ENCODE results near the gene KIAA1671.

The KIAA1671 gene

DNA sequence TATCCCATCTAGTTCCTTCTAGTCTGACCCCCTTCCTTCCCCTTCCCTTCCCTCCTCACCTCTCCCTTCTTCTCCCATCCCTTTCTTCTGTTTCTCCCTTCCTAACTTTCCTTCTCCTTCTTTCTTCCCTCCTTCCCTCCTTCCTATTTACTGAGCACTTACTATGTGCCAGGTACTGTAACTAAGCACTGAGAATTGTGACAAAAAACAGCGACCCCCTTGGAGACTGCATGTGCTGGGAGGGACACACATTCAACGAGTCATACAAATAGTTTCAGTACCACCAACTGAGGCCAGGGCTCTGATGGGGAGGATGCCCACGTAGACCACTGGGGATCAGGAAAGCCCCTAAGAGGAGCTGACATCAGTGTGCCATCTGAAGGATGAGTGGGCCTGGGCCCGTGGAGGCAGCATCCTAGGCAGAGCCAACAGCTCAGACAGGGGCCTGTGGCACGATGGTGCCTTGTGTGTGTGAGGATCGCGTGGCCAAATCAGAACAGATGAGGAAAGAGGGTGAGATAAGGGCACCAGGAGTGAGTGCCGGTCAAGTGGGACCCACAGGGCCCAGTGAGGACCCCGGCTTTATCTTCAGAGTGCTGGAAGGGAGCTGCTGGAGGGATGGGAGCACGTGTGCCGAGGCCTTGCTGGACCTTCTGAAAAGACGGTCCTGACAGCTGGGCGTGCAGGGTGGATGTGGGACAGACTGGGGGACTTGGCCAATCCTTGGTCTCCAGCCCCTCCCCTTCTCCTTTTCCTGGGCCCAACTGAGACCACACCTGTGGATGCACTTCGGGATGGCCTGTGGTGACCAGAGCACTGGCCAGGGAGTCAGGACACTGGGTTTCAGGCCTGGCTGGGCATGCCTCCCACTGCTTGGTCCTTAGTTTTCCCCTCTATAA lies 208.8 kb downstream of the KIAA1671 start:
- Histone ChIP-seq H3K36me3 (replicated peaks) (no peaks in the 10 kb centered on the region), H3K27ac (no peak overlapping the region), H3K4me3 (ENCODE audit: low read depth, low read length) (no peak overlapping the region), H3K27me3 (replicated peaks) (no peaks in the 10 kb centered on the region)
- no peak for DNase-seq
- in situ Hi-C loops (cut with HindIII; ENCODE audit: low pct_ligation_motif_present, low sequenced_read_pairs), result no loop called here
- TF ChIP-seq, protein P1, sequence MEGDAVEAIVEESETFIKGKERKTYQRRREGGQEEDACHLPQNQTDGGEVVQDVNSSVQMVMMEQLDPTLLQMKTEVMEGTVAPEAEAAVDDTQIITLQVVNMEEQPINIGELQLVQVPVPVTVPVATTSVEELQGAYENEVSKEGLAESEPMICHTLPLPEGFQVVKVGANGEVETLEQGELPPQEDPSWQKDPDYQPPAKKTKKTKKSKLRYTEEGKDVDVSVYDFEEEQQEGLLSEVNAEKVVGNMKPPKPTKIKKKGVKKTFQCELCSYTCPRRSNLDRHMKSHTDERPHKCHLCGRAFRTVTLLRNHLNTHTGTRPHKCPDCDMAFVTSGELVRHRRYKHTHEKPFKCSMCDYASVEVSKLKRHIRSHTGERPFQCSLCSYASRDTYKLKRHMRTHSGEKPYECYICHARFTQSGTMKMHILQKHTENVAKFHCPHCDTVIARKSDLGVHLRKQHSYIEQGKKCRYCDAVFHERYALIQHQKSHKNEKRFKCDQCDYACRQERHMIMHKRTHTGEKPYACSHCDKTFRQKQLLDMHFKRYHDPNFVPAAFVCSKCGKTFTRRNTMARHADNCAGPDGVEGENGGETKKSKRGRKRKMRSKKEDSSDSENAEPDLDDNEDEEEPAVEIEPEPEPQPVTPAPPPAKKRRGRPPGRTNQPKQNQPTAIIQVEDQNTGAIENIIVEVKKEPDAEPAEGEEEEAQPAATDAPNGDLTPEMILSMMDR (IDR thresholded peaks at IDR 0.05; ENCODE audit: low read depth, low read length, missing control alignments), result no peak

DNA sequence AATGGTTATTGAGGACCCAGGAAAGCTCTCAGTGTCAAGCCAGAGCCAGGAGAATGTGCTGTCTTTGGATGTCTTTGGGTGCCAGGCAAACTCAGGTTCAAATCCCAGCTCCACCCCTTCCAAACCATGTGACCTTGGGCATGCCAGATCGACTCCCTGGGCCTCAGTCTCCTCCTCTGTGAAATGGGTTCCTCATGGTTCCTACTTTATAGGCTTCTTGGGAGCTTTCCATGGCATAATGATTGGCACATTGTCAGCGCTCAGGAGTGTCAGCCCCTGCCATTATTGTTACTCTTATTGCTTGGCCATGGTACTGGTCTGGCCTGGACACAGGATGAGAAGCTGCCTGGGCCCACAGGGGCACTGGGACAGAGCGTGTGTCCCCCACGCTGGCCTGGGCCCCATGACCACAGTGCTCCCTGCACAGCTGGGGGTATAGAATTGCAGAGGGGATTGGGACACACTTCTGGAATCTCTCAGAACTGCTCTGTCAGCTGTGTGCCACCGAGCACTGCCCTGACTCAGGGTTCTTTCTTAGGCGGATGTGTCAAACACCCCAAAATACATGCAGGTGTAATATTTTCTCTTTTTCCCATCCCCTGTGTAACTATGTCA lies 209.5 kb downstream of the KIAA1671 start:
- Histone ChIP-seq H3K27ac (no peak overlapping the region), H3K27me3 (replicated peaks) (no peaks in the 10 kb centered on the region), H3K36me3 (replicated peaks) (no peaks in the 10 kb centered on the region), H3K4me3 (ENCODE audit: low read depth, low read length) (no peak overlapping the region)
- TF ChIP-seq, protein P1 (IDR thresholded peaks at IDR 0.05; ENCODE audit: low read depth, low read length, missing control alignments), result no peak
- no peak for DNase-seq
- in situ Hi-C loops (cut with HindIII; ENCODE audit: low pct_ligation_motif_present, low sequenced_read_pairs), result no loop called here

DNA sequence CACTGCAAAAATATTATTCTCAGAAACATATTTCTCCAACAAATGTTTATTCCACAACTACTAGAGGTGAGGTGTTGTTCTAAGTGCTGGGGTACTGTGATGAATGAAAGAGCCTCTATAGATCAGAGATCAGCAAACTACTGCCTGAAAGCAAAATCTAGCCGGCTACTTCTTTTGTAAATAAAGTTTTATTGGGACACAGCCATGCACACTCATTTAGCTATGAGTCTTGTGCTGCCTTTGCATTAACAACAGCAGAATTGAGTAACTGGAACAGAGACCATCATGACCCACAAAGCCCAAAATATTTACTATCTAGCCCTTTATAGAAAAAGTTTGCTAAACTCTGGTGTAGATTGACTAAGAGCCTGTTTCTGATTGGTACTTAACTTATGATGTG lies 210.0 kb downstream of the KIAA1671 start:
- TF ChIP-seq, protein P1 (IDR thresholded peaks at IDR 0.05; ENCODE audit: low read depth, low read length, missing control alignments), result no peak
- Histone ChIP-seq H3K4me3 (ENCODE audit: low read depth, low read length) (no peak overlapping the region), H3K36me3 (replicated peaks) (no peaks in the 10 kb centered on the region), H3K27ac (no peak overlapping the region), H3K27me3 (replicated peaks) (no peaks in the 10 kb centered on the region)
- DNase-seq, result no peak
- in situ Hi-C loops (cut with HindIII; ENCODE audit: low pct_ligation_motif_present, low sequenced_read_pairs), result no loop called here

DNA sequence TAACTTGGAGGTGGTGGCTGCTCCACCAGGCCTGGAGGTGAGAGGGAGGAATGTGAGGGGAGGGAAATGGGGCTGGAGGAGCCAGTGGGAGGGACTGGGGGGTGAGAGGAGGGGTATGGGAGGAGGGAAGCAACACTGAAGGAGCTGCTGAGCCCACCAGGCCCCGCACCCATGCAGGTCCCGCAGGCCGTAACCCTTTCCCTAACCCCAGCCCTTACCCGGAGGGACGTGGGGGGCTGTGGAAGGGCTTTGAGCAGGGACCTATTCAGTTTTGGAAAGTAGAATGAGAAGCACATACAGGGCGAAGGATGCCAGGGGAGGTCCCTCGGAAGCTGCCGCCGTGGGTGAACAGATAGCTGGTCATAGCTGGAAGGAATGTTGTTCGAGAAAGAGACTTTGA lies 213.3 kb downstream of the KIAA1671 start:
- Histone ChIP-seq H3K36me3 (replicated peaks) (no peaks in the 10 kb centered on the region), H3K27me3 (replicated peaks) (no peaks in the 10 kb centered on the region), H3K27ac (no peak overlapping the region), H3K4me3 (ENCODE audit: low read depth, low read length) (no peak overlapping the region)
- no peak for DNase-seq
- TF ChIP-seq, protein P1 (IDR thresholded peaks at IDR 0.05; ENCODE audit: low read depth, low read length, missing control alignments), result no peak
- in situ Hi-C loops (cut with HindIII; ENCODE audit: low pct_ligation_motif_present, low sequenced_read_pairs), result no loop called here

DNA sequence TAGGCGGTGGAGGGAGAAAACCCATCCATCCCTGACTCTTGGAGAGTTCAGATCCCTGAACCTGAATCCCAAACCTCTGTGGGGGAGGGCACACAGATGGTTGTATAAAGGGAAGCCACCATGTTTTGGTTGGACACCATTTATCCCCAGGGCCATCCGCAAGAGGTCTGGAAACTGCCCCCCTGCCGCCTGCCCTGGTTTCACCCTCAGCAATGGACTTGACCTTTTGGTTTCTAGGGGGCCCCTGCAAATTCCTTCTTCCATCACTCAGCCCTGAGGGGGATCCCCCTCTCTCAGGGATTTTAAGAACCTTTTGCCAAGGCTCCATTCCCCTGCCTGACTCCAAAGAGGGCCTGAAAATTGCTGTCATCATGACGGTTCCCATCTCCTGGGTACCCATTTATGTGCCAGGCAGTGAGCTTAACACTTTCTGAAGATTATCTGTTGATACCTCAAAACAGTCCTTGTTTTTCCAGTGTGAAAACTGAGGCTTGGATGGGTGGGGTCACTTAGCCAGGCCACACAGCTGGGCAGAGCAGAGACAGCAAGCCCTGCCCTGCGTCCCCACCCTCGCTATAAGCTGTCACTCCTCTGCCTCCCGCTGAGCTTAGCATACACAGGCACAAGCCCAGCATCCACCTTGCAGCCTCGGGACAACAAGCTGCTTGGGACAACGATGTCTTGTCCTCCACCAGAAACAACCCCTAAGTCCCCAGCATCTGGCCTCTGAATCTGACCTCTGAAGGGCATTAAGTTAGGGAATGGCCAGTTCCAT lies 213.9 kb downstream of the KIAA1671 start:
- TF ChIP-seq, protein P1 (IDR thresholded peaks at IDR 0.05; ENCODE audit: low read depth, low read length, missing control alignments), result no peak
- no peak for DNase-seq
- Histone ChIP-seq H3K4me3 (ENCODE audit: low read depth, low read length) (no peak overlapping the region), H3K27ac (no peak overlapping the region), H3K27me3 (replicated peaks) (no peaks in the 10 kb centered on the region), H3K36me3 (replicated peaks) (no peaks in the 10 kb centered on the region)
- in situ Hi-C loops (cut with HindIII; ENCODE audit: low pct_ligation_motif_present, low sequenced_read_pairs), result no loop called here

Measured in brain microvascular endothelial cell (primary cell).